HG03280 (cell line): Measurements from ENCODE around the gene EXOC3L4.
"Not testable (repeated sequence)": the region's sequence is repeated elsewhere in the genome, so short reads cannot be mapped to it uniquely, and the experiment has no call there.

ENCODE experiments used
- ATAC-seq: cut with Tn5 transposase; IDR thresholded peaks from one replicate; pipeline ENCODE4 v1.9.1; 2021; ENCODE audit warnings: mild to moderate bottlenecking, moderate library complexity; ENCODE audit not compliant: unreplicated experiment

Gene EXOC3L4

GRCh38 chr14:103142721-103143302 lies 48.3 kb downstream of the EXOC3L4 start:
- ATAC-seq = no peak

DNA sequence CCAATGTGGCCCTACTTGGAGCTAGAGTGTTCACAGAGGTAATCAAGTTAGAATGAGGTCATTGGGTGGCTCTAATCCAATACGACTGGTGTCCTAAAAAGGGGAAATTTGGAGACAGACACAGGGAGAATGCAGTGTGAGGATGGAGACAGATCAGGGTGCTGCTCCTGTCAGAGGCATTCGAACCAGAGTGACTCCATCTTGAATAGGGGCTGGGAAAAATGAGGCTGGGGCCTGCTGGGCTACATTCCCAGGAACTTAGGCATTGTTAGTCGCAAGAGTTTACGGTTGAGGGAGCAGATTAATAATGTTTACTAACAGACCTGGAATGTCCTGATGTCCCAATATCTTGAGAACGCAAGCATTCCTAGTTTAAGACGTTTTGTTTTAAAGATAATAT lies 49.0 kb downstream of the EXOC3L4 start:
- no peak for ATAC-seq

- no peak for ATAC-seq
These were observed 49.6 kb downstream of the EXOC3L4 start for GRCh38 chr14:103144085-103144484.

GRCh38 chr14:103146141-103146709 lies 51.7 kb downstream of the EXOC3L4 start:
- no peak for ATAC-seq

DNA sequence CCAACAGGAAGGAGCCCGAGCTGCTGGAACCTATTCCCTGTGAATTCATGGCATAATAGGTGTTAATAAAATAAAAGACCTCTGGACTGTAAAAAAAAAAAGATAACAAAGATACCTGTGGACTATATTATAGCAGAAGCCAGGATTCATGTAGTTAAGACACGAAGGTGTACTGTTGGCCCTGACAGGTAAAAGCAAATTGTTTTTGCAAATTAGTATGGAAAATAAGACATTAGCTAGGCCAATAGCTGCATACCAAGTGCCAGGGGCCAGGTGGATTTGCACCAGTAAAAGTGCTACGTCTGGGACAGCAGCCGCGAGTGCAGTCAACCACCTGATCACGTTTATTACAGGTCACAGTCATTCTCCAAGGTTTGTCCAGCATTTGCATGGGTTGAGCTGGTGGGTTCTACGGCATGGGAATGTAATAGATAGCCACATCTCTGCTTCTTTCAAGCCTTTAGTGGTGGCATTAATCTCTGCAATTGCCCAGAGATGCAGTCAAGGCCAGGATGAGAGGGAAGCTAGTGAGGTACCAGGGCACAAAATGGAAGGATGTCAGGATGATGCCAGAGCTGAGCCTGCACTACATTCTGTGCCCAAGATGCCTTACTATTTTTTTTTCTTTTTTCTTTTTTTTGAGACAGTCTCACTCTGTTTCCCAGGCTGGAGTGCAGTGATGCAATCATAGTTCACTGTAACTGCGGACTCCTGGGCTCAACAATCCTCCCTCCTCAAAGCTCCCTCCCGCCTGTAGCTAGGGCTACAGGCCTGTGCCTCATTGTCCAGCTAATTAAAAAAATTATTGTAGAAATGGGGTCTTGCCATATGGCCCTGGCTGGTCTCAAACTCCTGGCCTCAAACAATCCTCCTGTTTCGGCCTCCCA lies 55.1 kb downstream of the EXOC3L4 start:
- no peak for ATAC-seq

- ATAC-seq = no peak
These were observed 56.9 kb downstream of the EXOC3L4 start for GRCh38 chr14:103151270-103151945.

DNA sequence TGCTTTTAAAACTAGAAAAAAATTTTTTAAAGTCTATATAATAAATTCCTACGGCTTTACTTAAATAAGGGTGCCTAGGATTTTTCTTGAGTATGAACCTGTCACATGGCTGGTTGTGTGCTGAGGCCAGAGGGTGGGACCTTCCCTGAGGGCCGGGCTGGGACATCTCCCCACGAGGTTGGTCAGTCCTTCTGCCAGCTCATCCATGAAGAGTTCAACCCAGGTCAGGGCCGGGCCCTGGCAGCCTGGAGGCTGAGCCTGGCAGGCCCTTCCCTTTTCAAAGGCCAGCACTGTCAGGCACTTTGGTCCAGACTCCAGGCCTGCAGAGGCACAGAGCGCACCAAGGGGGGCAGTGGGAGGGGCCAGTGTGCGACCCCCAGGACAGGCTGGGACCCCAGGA lies 60.5 kb downstream of the EXOC3L4 start:
- no peak for ATAC-seq

DNA sequence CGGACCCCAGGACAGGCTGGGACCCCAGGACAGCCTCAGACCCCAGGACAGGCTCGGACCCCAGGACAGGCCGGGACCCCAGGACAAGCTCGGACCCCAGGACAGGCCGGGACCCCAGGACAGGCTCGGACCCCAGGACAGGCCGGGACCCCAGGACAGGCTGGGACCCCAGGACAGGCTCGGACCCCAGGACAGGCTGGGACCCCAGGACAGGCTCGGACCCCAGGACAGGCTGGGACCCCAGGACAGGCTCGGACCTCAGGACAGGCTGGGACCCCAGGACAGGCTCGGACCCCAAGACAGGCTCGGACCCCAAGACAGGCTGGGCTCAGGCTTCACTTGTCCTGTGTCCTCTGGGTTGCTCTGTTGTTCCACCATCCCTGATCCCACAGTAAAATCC lies 60.9 kb downstream of the EXOC3L4 start:
- ATAC-seq = not testable (repeated sequence)

DNA sequence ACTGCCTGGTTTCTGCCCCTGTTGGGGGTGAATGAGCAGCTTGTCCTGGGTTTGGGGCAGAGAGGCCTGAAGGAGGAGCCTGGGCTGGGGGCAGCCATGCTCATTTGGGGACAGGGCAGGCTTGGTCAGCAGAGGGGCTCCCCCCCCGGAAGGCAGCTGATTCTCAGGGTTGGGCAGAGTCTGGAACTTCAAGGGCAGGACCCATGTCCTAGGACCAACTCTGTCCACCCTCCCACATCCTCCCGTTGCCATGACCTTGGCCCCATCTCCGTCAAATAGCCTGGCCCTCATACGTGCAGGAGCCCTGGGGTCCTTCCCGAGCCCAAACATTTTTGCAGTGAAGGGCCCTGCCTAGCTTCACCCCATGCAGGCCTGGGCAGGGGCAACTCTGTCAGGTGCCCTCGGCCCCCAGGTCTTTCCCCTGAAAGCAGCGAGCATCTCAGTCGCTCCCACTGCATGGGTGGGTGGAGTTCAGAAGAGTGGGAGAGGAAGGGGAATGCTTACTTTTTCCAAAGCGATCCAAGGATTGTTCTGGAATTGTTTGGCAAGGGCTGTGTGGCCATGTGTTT lies 61.4 kb downstream of the EXOC3L4 start:
- no peak for ATAC-seq

GRCh38 chr14:103156651-103157378 lies 62.3 kb downstream of the EXOC3L4 start:
- no peak for ATAC-seq

GRCh38 chr14:103157969-103158368 lies 63.4 kb downstream of the EXOC3L4 start:
- ATAC-seq = no peak

DNA sequence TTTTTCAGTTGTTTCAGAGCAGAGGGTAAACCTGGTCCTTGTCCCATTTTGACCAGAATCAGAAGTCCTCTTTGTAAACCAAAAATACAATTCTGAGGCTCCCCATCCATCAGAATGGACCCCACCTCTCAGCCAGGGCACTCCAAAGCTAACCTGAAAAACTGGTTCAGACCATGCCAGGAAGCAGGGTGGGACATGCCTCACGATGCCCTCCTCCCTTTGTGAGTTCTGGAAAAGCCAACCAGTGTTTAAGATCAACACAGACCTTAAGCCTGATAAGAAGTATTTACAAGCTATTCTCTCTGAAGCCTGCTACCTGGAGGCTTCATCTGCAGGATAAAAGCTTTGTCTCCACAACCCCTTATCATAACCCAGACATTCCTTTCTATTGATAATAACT lies 64.2 kb downstream of the EXOC3L4 start:
- no peak for ATAC-seq
